SK-N-SH (cell line): ENCODE data around the gene MUC16.

Experiments used
- CTCF ChIP-seq: fragments of 200-600 bp; sonication (generic); IDR thresholded peaks from 2 replicates; pipeline ENCODE4 v1.6.1; 2017; ENCODE audit warnings: antibody characterized with exemption, mild to moderate bottlenecking, moderate library complexity
- EZH2phosphoT487 ChIP-seq: fragments of 200-600 bp; sonication (generic); IDR thresholded peaks from 2 replicates; pipeline ENCODE4 v1.6.1; 2017; ENCODE audit warnings: low read depth, mixed run types, mild to moderate bottlenecking, antibody characterized with exemption, moderate library complexity, borderline replicate concordance
- JUND ChIP-seq: IDR thresholded peaks from 2 replicates; pipeline ENCODE4 v1.4.0; 2012
- NFIC ChIP-seq: IDR thresholded peaks from 2 replicates; pipeline ENCODE4 v1.4.0; 2012; ENCODE audit warnings: borderline replicate concordance
- PBX3 ChIP-seq: IDR thresholded peaks from 2 replicates; pipeline ENCODE4; 2012
- RAD21 ChIP-seq: IDR thresholded peaks from 2 replicates; pipeline ENCODE4 v1.6.1; 2012; ENCODE audit warnings: mild to moderate bottlenecking, low read length
- YY1 ChIP-seq: IDR thresholded peaks from 2 replicates; pipeline ENCODE4 v1.4.0; 2012; ENCODE audit warnings: low read depth, mild to moderate bottlenecking

GRCh38 chr19:9039728-9040127 is 29.5 kb upstream of the MUC16 start:
- TF ChIP-seq JUND (no peak), EZH2phosphoT487 (no peak), PBX3 (no peak), CTCF (no peak), RAD21 (no peak), NFIC (no peak), YY1 (no peak)
